Vagina (tissue), 2 donors: ENCODE results near the gene KLHDC9. TPM values are rescaled to one million over a fixed set of nuclear protein-coding genes. Genes with fewer than 3 reads are reported as not detected.
A peak's percentile ranks its signal among the peaks of the same experiment; 100 is the strongest.
"Not testable (repeated sequence)": the region's sequence is repeated elsewhere in the genome, so short reads cannot be mapped to it uniquely, and the experiment has no call there.

ENCODE experiments used
- DNase-seq, 2 donors: peaks; one replicate each; pipeline ENCODE4 v3.0.0-alpha.2; 2017; ENCODE audit errors: extremely low spot score in 2 of 2
- H3K27ac ChIP-seq: fragments of 200-600 bp; sonication (generic); one replicate; pipeline ENCODE4 v1.5.1; 2019
- H3K27me3 ChIP-seq: fragments of 200-600 bp; sonication (generic); one replicate; pipeline ENCODE4 v1.5.1; 2019
- H3K36me3 ChIP-seq, 2 donors: fragments of 200-600 bp; sonication (generic); one replicate each; pipeline ENCODE4 v1.5.1; 2017 to 2019
- H3K4me1 ChIP-seq: fragments of 200-600 bp; sonication (generic); one replicate; pipeline ENCODE4 v1.5.1; 2019
- H3K4me3 ChIP-seq, 2 donors: fragments of 200-600 bp; sonication (generic); 1 replicate in 1 of 2; 2 replicates in 1 of 2; pipeline ENCODE4 v1.5.1; 2016 to 2019
- H3K9me3 ChIP-seq: fragments of 200-600 bp; sonication (generic); one replicate; pipeline ENCODE4 v1.5.1; 2019
- CTCF ChIP-seq, 3 experiments: fragments of 450-650 bp in 2 of 3; fragments of 200-600 bp in 1 of 3; sonication (generic) in 1 of 3; IDR thresholded peaks; one replicate each; pipeline ENCODE4 v1.5.1; 2017 to 2019; ENCODE audit warnings: antibody characterized with exemption in 3 of 3, mild to moderate bottlenecking in 2 of 3, moderate library complexity in 2 of 3
- POLR2A ChIP-seq, 2 donors: fragments of 450-650 bp; IDR thresholded peaks; one replicate each; pipeline ENCODE4 v1.6.1; 2017; ENCODE audit warnings: antibody characterized with exemption in 2 of 2, mild to moderate bottlenecking in 2 of 2, moderate library complexity in 2 of 2
- POLR2AphosphoS5 ChIP-seq, 2 donors: sonication (generic); formaldehyde crosslinking; IDR thresholded peaks; one replicate each; pipeline ENCODE4 v1.9.0; 2017; ENCODE audit warnings: antibody characterized with exemption in 2 of 2, mild to moderate bottlenecking in 2 of 2, low read depth in 1 of 2; ENCODE audit not compliant: insufficient read depth in 1 of 2
- intact Hi-C: fragments of 100-400 bp; cut with DNase I; formaldehyde crosslinking; loops from one replicate; pipeline ENCODE4 v1.15.1; 2023
- total RNA-seq: library from RNA; depleted of rRNA; stranded (reverse); fragments of >200 nt; gene quantifications from one replicate; pipeline ENCODE4 v1.2.3, GENCODE V29; 2016

KLHDC9 gene
- total RNA-seq, 1 donor from 2014 or later: 9.3 TPM

GRCh38 chr1:161113915-161114314, 15.8 kb downstream of the KLHDC9 start:
- Histone ChIP-seq H3K36me3 (no peaks in the 10 kb centered on the region), H3K27ac (no peak overlapping the region), H3K9me3 (no peaks in the 10 kb centered on the region), H3K4me3 (no peak overlapping the region), H3K4me1 (peaks cover 34% of the 10 kb centered on the region), H3K27me3 (no peaks in the 10 kb centered on the region)
- intact Hi-C loops: no loop called here
- DNase-seq: no peak
- TF ChIP-seq POLR2AphosphoS5 (IDR thresholded peaks at IDR 0.05; ENCODE audit: insufficient read depth in 1 of 2, low read depth in 1 of 2): no peak
- no peak for TF ChIP-seq POLR2A (IDR thresholded peaks at IDR 0.05)
- no peak for TF ChIP-seq CTCF (IDR thresholded peaks at IDR 0.05)

- DNase-seq: no peak
- Histone ChIP-seq H3K9me3 (no peaks in the 10 kb centered on the region), H3K27me3 (no peaks in the 10 kb centered on the region), H3K27ac (no peak overlapping the region), H3K4me1 (peaks cover 41% of the 10 kb centered on the region), H3K36me3 (no peaks in the 10 kb centered on the region), H3K4me3 (no peak overlapping the region)
- TF ChIP-seq POLR2A (IDR thresholded peaks at IDR 0.05) (no peak), CTCF (IDR thresholded peaks at IDR 0.05) (no peak), POLR2AphosphoS5 (IDR thresholded peaks at IDR 0.05; ENCODE audit: insufficient read depth in 1 of 2, low read depth in 1 of 2) (no peak)
- intact Hi-C loops: no loop called here
Observed at GRCh38 chr1:161114556-161114955, 16.4 kb downstream of the KLHDC9 start.

DNA sequence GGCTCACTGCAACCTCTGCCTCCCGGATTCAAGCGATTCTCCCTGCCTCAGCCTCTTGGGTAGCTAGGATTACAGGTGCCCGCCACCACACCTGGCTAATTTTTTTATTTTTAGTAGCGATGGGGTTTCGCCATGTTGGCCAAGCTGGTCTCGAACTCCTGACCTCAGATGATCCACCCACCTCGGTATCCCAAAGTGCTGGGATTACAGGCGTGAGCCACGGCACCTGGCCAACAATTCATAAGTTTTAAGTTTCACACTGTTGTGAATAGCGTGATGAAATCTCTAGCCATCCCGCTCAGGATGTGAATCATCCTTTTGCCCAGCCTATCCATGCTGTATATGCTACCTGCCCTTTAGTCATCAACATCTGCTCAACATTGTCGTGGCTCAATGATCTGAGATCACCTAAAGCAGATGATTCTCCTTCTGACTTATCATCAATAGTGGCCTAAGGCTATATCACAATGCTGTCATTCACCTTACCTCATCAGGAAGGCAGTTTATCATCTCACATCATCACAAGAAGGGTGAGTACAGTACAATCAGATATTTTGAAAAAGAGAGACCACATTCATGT, 17.1 kb downstream of the KLHDC9 start:
- TF ChIP-seq POLR2A (IDR thresholded peaks at IDR 0.05) (no peak), POLR2AphosphoS5 (IDR thresholded peaks at IDR 0.05; ENCODE audit: insufficient read depth in 1 of 2, low read depth in 1 of 2) (peak in 1 of 2 donors; percentile 55), CTCF (IDR thresholded peaks at IDR 0.05) (no peak)
- Histone ChIP-seq H3K36me3 (peaks cover 0 to 3% of the 10 kb centered on the region in 2 donors), H3K27ac (no peak overlapping the region), H3K27me3 (no peaks in the 10 kb centered on the region), H3K4me1 (peaks cover 47% of the 10 kb centered on the region), H3K9me3 (no peaks in the 10 kb centered on the region), H3K4me3 (no peak overlapping the region)
- no peak for DNase-seq
- intact Hi-C loops: no loop called here

DNA sequence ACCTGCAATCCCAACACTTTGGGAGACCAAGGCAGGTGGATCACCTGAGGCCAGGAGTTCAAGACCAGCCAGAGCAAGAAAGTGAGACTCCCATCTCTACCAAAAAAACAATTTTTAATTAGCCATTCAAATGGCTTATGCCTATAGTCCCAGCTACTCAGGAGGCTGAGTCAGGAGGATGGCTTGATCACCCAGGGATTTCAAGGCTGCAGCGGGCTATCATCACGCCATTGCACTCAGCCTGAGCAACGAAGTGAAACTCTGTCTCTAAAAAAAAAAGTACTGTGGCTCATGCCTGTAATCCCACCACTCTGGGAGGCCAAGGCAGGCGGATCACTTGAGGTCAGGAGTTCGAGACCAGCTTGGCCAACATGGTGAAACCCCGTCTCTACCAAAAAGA, 17.8 kb downstream of the KLHDC9 start:
- H3K9me3 ChIP-seq, H3K27ac ChIP-seq, H3K27me3 ChIP-seq, DNase-seq, H3K4me3 ChIP-seq, intact Hi-C loops: not testable (repeated sequence)
- Histone ChIP-seq H3K36me3 (peaks cover 0 to 10% of the 10 kb centered on the region in 2 donors), H3K4me1 (peaks cover 48% of the 10 kb centered on the region)

DNA sequence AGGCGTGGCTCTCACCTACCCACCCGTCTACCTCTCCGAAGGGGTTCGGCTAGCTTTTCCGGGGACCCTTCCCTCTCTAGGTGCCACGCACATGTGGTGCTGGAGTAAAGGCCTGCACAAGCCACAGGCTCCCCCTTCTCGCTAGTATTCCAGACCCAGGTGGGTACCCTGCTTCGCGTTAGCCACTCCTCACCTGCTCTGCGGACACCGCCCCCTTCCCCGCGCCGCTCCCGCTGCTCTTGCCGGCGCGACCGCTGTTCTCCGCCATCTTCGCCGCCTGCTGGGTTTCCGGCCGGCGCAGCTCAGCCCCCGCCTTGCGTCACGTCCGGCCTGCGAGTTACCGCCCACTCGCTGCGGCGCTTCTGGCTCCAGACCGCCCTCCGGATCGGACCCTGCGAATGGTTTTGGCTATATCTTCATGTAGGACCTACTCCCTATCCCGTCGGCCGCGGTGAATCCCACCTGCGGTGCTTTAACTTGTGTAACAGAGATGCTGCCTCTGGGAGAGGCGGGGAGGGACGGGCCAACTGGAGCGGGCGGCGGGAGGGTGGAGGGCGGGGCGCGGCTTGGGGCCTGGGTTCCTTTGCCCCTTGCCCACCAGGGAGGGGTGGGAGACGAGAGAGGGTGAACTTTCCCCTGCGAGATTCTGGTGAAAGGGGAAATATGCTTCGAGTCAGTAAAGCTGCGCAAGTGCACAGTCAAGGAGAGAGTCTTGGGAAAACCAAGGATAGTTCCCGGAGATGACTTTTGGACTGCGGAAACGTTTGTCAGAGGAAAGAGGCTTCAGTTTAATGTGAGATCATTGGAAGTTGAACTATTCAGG, 19.8 kb downstream of the KLHDC9 start, which contains the start of the genes NIT1 and PFDN2:
TSS of gene NIT1 (plus strand) at position 347 of the 823 bp plus-strand sequence. CDS start at position 419, 72 bp downstream.
TSS of gene PFDN2 (minus strand) at position 279 of the 823 bp plus-strand sequence. CDS start at position 268, 11 bp downstream.
- Histone ChIP-seq H3K9me3 (no peaks in the 10 kb centered on the region), H3K27ac (peak within 1 kb of the TSS; percentile 94), H3K27me3 (no peaks in the 10 kb centered on the region), H3K36me3 (peaks cover 0 to 30% of the 10 kb centered on the region in 2 donors), H3K4me3 (peak within 1 kb of the TSS; percentile 94 to 99), H3K4me1 (peaks cover 48% of the 10 kb centered on the region)
- DNase-seq: no peak
- TF ChIP-seq POLR2AphosphoS5 (IDR thresholded peaks at IDR 0.05; ENCODE audit: insufficient read depth in 1 of 2, low read depth in 1 of 2) (peak; percentile 76 to 97), CTCF (IDR thresholded peaks at IDR 0.05) (peak in 1 of 3 experiments; percentile 7), POLR2A (IDR thresholded peaks at IDR 0.05) (peak in 1 of 2 donors; percentile 90)
- intact Hi-C loops: no loop called here
